GM18951 (cell line): ENCODE measurements around the gene ZNF831.

Source experiments
- POLR2A ChIP-seq: IDR thresholded peaks from 4 replicates; pipeline ENCODE4 v1.6.1; 2011; ENCODE audit warnings: mild to moderate bottlenecking; ENCODE audit not compliant: insufficient read length, insufficient read depth; ENCODE audit errors: extremely low read depth
- in situ Hi-C: fragments of 300-500 bp; cut with MboI; formaldehyde crosslinking; loops from one replicate; pipeline ENCODE4 v1.12.0; 2022; ENCODE audit warnings: low sequenced_read_pairs, mixed read lengths, inconsistent platforms; ENCODE audit not compliant: unreplicated experiment

Gene ZNF831

DNA sequence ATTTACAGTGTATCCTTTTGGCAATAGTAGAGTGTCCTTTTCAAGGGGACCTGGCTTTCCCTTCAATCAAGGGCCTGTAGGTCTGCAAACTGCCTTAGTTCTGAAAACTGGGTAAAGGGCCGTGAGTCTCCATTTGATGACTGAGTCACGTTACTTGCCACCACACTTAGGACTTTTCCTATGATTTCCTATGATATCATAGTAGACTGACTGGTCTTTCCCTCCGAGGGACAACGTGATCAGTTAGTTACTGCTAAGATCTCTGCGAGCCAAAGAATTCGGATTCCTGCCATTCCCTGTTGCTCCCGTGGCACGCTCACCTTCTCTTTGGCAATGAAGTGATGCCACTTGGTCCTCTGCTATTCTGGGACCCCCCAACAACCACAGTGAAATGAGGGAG is 8.4 kb downstream of the ZNF831 start:
- no peak for TF ChIP-seq POLR2A
- in situ Hi-C loops = no loop called here

DNA sequence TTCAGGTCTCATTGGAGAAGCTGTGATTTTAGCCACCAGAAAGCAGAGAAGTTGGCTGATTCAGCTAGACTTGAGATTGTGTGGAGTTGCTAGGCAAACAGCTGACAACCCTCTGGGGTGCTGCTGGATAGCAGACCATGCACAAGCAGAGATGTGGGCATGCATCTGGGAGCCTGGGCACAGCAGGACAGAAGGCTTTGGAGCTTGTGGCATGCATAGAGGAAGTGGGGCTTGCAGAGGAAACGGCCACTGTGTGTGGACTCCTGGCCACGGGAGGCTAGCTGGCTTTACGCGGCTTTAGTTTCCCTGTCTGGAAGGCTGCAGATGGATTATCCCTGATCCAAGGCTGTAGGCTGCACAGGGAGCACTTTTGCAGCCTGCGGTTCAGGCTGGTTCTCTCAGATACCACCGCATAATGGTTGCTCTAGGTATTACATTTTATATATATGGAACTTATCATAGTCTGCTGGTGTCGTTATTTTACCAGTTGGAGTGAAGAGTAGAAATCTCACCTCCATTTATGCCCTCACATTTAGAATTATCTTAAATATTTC is 10.4 kb downstream of the ZNF831 start:
- in situ Hi-C loops = no loop called here

DNA sequence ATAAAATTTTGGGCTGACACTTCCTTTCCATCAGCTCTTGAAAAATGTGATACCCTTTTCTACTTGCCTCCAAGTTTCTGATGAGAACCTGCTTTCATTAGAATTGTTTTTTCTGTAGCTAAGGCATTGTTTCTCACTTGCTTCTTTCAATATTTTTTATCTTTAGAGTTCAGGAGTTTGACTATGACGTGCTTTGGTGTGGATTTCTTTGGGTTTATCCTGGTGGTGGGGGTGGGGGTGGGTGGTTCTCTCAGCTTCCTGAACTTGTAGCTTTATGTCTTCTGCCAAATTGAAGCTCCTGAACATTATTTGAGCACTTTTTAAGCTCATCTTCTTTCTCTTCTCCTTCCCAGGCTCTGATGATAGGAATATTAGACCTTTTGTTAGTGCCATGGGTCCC is 11.4 kb downstream of the ZNF831 start:
- TF ChIP-seq POLR2A = no peak
- in situ Hi-C loops = no loop called here

More for the DNA sequence above, 10.4 kb downstream of the ZNF831 start:
- no peak for TF ChIP-seq POLR2A

DNA sequence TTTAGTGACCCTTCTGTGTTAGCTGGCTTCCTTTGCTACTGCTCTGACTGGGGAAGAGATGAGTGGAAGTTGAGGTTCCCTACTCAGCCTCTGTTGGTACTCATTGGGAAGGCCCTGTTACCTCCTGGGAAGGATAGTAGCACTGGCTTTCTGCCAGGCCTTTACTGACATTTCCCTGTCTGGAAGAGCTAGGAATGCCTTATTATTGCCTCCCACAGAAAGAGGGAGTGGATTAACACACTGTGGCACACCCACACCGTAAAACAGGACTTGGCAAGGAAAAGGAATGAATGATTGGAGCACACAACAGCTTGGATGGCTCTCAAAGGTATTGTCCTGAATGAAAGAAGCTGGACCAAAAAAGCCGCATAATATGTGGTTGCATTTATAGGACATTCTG is 12.2 kb downstream of the ZNF831 start:
- in situ Hi-C loops = no loop called here
- TF ChIP-seq POLR2A = no peak

DNA sequence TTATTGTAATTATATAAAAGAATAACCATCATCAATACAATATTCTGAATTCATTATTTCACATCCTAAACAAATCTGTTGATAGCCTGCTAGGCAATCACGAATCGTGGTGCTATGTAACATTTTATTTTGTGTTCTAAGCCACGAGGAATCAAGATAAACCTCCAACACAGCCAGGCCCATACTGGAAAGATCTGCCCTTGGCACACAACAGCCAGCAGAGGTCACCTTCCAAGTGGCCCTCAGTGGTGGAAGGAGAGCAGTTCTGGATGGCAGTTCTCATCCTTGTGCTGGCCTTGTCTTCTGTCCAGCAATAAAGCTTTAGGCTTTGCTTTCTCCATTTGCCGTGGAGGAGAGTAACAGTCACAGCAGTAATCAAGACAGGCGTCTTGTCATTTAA is 13.2 kb downstream of the ZNF831 start:
- in situ Hi-C loops = no loop called here
- no peak for TF ChIP-seq POLR2A

DNA sequence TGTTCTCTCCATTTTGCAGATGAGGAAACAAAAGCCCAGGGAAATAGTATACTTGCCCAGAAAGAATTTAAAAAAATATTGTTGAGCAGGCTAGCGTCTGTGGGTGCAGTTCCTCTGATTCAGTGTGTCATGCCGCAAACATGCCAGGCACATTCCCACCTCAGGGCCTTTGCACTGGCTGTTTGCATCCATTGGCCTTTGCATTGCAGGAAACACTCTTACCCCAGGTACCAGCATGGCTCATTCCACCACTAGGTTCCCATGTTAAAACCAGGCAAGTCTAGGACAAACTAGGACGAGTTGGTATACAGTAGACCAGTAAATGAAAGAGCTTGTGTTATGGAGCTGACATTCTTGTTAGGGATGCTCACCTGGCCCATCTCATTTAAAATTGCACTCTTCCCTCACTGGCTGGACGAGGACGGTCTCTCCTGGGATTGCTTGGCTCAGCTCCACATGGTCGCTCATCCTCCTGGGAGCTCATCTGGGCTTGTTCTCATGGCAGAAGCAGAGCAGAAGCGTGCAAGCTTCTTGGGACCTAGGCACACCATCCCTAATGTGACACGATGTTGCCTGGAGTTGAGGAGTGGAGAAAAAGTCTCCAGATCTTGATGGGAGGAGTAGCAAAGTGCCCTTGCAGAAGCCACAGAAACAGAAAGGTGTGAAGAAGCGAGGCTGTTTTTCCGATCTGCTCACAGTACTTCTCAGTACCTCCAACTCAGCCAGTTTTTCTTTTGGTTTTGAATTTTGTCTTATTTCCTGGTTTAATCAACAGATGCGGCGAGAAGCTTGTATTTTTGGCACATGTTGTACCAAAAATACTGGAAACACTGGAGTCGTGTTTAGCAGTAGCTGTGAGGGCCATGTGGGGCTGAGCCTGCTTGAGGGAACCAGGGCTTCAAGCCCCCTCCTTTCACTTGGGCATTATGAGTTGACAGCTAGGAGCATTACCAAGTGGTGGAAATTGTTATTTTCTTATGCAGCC is 13.9 kb downstream of the ZNF831 start:
- in situ Hi-C loops = no loop called here
- TF ChIP-seq POLR2A = no peak

DNA sequence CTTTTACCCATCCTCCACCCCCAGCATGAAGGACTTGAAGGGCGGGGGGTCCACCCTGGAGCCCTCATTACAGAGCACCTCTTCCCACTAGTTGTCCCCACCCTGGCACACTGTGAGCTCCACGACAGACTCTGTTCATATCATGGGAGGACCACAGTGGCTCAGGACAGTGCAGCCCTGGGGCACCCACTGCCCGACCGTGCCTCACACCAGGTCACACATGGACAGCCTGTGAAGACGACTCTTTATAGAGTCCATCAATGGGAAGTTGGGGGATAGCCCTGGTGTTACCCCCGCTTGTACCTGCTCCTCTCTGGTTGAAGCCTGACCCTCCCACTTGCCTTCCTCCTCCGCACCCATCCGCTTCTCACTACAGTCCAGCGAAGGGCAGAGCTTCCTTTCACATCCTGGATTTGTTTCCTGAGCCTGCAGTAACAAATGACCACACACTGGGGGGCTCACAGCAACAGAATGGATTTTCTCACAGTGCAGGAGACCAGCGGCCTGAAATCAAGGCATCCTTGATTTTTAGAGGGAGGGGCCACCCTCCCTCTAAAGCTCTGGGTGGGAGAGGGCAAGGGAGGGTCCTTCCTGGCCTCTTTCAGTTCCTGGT is 15.5 kb downstream of the ZNF831 start:
- TF ChIP-seq POLR2A = no peak

DNA sequence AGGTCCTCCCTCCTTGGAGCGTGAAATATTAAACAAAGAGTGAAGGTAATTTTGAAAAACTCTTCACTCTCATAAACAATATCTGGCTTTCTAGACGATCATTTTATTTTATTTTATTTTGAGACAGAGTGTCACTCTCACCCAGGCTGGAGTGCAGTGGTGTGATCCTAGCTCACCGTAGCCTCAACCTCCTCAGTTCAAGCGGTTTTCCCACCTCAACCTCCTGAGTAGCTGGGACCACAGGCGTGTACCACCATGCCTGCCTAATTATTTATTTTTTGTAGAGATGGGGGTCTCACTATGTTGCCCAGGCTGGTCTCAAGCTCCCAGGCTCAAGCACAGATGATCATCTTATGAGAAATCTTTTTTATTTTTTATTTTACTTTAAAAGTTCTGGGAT is 16.4 kb downstream of the ZNF831 start:
- in situ Hi-C loops = no loop called here
- TF ChIP-seq POLR2A = no peak

More for the DNA sequence above, 15.5 kb downstream of the ZNF831 start:
- in situ Hi-C loops = no loop called here

DNA sequence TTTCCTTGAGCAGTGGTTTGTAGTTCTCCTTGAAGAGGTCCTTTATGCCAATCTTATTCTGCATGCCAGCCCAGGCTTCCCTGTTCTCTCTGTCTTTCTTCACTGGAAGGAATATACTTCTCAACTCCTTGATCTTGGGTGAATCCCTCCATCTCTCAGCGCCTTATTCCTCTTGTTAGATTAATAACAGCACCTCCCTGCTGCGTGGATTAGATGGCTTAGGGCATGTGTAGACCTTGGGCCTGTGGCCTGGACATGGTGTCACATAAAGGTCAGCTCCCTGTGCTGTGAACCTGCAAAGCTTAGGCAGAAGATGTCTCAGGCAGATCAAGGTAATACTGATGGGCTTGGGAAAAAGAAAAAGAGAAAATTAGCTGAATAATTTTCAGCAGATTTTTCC is 18.3 kb downstream of the ZNF831 start:
- in situ Hi-C loops = no loop called here
- TF ChIP-seq POLR2A = no peak

DNA sequence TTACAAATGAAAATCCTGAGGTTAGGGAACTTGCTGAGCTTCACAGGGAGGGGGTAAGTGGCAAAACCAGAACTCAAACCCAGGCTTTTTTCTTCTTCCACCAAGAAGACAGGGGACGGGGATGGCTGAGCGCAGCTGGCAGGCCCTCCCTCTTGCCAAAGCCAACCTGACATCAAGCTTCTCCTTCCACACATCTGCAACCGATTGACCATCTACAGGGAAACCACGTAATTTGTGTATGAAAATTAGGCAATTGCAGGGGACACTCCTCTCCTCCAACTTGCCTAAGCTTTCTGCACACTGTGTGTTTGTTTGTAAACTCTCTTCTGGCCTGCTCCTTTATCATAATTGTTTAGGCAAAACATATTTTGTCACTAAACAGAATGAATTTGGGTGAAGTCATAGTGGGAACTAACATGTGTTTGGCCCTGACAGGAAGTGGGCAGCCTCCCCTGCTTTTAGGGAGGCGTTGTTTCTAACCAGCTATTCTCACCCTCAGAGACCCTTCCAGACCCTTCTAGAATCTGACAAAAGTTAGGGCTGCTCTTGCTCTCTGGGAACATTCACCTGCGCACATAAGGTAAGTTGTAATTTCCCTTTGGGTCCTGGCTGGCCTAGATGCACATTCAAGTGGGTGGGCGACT is 18.9 kb downstream of the ZNF831 start:
- in situ Hi-C loops = no loop called here
- TF ChIP-seq POLR2A = no peak

DNA sequence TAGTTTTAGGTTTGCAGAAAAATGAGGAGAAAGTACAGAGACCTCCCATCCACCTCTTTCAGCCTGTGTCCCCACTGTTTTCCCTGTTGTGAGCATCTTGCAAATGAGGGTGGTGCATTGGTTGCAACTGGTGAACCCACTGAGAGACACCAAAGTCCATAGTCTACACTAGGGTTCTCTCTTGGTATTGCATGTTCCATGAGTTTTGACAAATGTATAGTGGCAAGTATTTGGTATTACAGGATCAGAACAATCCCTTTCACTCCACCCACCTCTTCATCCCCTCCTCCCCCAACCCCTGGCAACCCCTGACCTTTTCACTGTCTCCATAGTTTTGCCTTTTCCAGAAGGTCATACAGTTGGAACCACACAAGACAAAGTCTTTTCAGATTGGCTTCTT is 20.1 kb downstream of the ZNF831 start:
- TF ChIP-seq POLR2A = no peak

DNA sequence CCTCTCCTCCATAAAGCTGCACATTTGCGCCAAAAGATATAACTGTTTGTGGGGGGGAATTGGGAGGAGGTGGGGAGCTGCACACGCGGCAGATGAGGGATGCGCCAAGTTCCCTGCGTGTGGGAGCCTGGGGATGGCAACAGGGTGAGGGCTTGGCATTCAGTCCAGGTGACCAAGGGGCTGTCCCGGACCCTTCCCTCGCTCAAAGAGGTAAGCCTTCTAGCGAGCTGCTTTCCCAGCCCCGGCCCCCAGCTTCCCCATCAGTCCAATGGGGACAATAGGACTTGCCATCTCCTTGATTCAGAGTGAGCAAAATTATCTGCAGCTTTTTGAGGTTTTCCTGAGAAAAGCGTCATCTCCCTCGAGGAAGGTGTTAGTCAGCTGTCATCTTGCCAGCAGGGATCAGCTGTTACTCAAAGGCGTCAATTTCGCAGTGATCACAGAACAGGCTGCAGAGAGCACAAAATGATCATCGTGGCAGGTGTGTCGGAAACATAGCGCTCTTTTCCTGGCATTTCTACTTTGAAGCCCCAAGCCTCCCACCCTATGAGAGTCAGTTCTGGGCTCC is 21.3 kb downstream of the ZNF831 start:
- no peak for TF ChIP-seq POLR2A
- in situ Hi-C loops = no loop called here

More for the DNA sequence above, 20.1 kb downstream of the ZNF831 start:
- in situ Hi-C loops = no loop called here

DNA sequence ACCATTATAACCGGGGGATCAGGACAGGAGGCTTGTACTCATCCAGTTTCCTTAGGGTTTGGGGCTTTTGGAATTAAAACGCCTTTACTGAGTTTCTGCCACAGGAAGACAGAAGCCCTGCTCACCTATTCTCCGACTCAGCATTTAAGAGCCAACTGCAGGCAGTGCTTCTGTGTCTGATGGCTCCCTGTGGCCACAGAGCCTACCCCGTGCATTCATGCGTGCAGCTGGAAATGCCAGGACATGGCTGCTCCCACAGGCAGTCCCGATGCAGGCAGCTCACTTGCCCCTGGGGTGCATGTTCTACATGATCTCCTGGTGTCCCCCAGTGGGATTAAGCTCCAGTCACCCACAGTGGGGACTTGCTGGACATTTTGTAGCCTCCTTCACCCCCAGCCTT is 22.2 kb downstream of the ZNF831 start:
- in situ Hi-C loops = no loop called here
- no peak for TF ChIP-seq POLR2A
